ENCODE data around the gene TANK.
"Not testable (repeated sequence)": the region's sequence is repeated elsewhere in the genome, so short reads cannot be mapped to it uniquely, and the experiment has no call there.

TANK gene

DNA sequence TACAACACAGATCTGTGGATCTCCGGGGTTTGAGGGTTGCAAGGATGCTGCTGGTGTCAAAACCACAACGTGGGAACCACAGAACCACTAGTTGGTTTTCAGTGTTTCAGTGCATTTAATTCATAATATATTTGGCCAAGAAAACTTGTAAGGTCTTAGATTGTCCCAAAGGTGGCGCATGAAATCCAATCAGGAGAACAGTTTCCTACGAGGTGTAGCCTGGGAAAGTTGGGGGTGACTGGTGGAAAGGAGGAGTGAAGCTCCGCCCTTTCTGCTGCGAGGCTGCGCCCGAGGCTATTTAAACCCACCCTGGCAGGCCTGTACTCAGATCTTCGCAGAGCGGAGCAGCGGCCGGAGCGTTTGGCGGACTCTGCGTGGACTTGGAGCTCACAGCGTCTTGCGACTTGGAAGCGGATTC lies 120.7 kb downstream of the TANK start:
- H3K4me2 ChIP-seq (ENCODE audit: insufficient read depth, low read length): peak overlapping the region; percentile 51; the same call in 1 of the 2 replicates
- not testable (repeated sequence) for H3K27ac ChIP-seq (ENCODE audit: low read length); H3K27me3 ChIP-seq (ENCODE audit: insufficient read depth, low read length, poor library complexity); ATAC-seq (ENCODE audit: insufficient read depth, low read depth); H3K9ac ChIP-seq (ENCODE audit: low read depth, low read length); H3K36me3 ChIP-seq (ENCODE audit: insufficient read depth, low read length); H3K4me3 ChIP-seq (ENCODE audit: low read depth in 1 of 2, low read length in 2 of 2); H2AFZ ChIP-seq (ENCODE audit: low read depth, low read length); H3K79me2 ChIP-seq (ENCODE audit: insufficient read depth, low read length); H3K9me3 ChIP-seq (ENCODE audit: insufficient read depth, low read length, severe bottlenecking); H4K20me1 ChIP-seq (ENCODE audit: insufficient read depth, low read length)
- peaks cover 17% of the 10 kb centered on the region for H3K4me1 ChIP-seq (ENCODE audit: insufficient read depth, low read length)
- DNase-seq: peak; percentile 72
- TF ChIP-seq, protein P1, sequence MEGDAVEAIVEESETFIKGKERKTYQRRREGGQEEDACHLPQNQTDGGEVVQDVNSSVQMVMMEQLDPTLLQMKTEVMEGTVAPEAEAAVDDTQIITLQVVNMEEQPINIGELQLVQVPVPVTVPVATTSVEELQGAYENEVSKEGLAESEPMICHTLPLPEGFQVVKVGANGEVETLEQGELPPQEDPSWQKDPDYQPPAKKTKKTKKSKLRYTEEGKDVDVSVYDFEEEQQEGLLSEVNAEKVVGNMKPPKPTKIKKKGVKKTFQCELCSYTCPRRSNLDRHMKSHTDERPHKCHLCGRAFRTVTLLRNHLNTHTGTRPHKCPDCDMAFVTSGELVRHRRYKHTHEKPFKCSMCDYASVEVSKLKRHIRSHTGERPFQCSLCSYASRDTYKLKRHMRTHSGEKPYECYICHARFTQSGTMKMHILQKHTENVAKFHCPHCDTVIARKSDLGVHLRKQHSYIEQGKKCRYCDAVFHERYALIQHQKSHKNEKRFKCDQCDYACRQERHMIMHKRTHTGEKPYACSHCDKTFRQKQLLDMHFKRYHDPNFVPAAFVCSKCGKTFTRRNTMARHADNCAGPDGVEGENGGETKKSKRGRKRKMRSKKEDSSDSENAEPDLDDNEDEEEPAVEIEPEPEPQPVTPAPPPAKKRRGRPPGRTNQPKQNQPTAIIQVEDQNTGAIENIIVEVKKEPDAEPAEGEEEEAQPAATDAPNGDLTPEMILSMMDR (IDR thresholded peaks at IDR 0.05; ENCODE audit: borderline replicate concordance, extremely low read depth, low read length, poor library complexity, severe bottlenecking): peak; percentile 55

DNA sequence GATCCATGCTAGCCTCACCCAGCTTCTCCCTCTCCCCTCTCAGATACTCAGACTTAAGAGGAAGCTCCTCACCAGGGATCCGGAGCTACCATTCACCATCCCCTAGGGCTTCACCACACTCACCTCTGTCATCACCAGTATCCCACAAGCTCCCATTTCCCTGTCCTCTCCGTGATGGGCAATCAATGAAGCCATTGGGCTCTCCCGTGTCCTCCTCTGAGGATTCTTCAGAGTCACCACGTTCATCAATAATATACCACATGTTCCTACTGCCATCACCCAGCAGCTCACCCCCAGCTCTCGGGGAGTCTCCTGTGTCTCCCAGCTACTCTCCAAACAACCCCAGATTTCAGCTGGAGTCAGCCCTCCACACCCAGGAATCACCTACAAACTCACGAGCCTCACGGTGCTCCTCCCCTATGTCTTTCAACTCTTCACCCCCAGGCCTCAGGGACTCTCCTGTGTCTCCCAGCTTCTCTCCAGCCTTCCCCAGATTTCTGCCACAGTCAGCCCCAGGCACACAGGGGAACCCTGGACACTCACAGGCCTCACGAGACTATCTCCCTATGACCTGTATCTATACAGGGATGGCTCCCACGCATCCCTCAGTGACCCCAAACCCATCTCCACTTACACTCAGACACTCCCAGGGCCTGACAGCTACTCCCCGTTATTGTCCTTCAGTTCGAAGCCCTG lies 121.5 kb downstream of the TANK start:
- H3K36me3 ChIP-seq (ENCODE audit: insufficient read depth, low read length); H3K79me2 ChIP-seq (ENCODE audit: insufficient read depth, low read length); ATAC-seq (ENCODE audit: insufficient read depth, low read depth); H3K4me2 ChIP-seq (ENCODE audit: insufficient read depth, low read length); H3K4me3 ChIP-seq (ENCODE audit: low read depth in 1 of 2, low read length in 2 of 2); H3K9me3 ChIP-seq (ENCODE audit: insufficient read depth, low read length, severe bottlenecking); H3K27ac ChIP-seq (ENCODE audit: low read length); H4K20me1 ChIP-seq (ENCODE audit: insufficient read depth, low read length); H2AFZ ChIP-seq (ENCODE audit: low read depth, low read length); DNase-seq; H3K27me3 ChIP-seq (ENCODE audit: insufficient read depth, low read length, poor library complexity); H3K9ac ChIP-seq (ENCODE audit: low read depth, low read length): not testable (repeated sequence)
- peaks cover 17% of the 10 kb centered on the region for H3K4me1 ChIP-seq (ENCODE audit: insufficient read depth, low read length)

DNA sequence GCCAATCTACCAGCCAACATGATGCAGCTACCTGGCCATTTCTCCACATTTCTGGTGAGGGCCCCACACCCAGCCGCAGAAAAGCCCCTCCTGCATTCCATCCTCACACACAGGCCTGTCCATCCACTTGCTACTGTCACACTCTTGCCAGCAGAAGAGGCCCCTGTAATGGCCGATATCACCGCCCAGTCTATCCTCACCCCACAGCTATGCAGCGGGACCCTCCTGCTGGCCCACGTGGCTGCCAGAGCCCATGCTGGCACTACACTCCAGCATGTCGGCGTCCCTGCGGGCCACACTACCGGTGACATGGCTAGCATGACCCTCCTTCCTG lies 122.0 kb downstream of the TANK start:
- H3K79me2 ChIP-seq (ENCODE audit: insufficient read depth, low read length); H3K27me3 ChIP-seq (ENCODE audit: insufficient read depth, low read length, poor library complexity); DNase-seq; ATAC-seq (ENCODE audit: insufficient read depth, low read depth); H3K36me3 ChIP-seq (ENCODE audit: insufficient read depth, low read length); H2AFZ ChIP-seq (ENCODE audit: low read depth, low read length); H3K4me3 ChIP-seq (ENCODE audit: low read depth in 1 of 2, low read length in 2 of 2); H3K9ac ChIP-seq (ENCODE audit: low read depth, low read length); H4K20me1 ChIP-seq (ENCODE audit: insufficient read depth, low read length); H3K9me3 ChIP-seq (ENCODE audit: insufficient read depth, low read length, severe bottlenecking); H3K27ac ChIP-seq (ENCODE audit: low read length); H3K4me2 ChIP-seq (ENCODE audit: insufficient read depth, low read length): not testable (repeated sequence)
- H3K4me1 ChIP-seq (ENCODE audit: insufficient read depth, low read length): peaks cover 17% of the 10 kb centered on the region

DNA sequence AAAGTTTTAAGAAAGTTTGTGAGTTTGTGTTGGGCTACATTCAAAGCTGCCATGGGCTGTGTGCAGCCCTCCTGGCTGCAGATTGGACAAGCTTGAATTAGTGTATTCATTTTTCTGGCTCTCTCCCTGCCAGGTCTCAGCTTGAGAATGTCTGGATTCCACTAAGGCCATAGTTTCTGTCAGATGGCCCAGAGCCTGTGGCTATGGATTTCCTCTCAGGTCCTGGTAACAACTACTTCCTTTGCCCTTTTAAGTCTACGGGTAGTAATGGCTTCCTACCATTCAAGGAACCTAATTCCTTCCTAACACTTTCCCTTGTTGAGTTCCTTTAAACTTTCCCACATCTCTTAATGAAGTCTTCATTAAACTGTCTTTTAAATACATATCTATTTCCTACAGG lies 123.7 kb downstream of the TANK start:
- no peak for TF ChIP-seq EZH2 (IDR thresholded peaks at IDR 0.05; ENCODE audit: borderline replicate concordance, low read depth, low read length, severe bottlenecking)
- TF ChIP-seq, protein P1 (IDR thresholded peaks at IDR 0.05; ENCODE audit: borderline replicate concordance, extremely low read depth, low read length, poor library complexity, severe bottlenecking): no peak
- no peak for ATAC-seq (ENCODE audit: insufficient read depth, low read depth)
- no peak overlapping the region for H3K27ac ChIP-seq (ENCODE audit: low read length)
- no peak for DNase-seq
- H3K9me3 ChIP-seq (ENCODE audit: insufficient read depth, low read length, severe bottlenecking): peaks cover 2% of the 10 kb centered on the region
- no peaks in the 10 kb centered on the region for H3K27me3 ChIP-seq (ENCODE audit: insufficient read depth, low read length, poor library complexity)
- no peaks in the 10 kb centered on the region for H3K36me3 ChIP-seq (ENCODE audit: insufficient read depth, low read length)
- no peak overlapping the region for H3K9ac ChIP-seq (ENCODE audit: low read depth, low read length)
- H3K4me3 ChIP-seq (ENCODE audit: low read depth in 1 of 2, low read length in 2 of 2): no peak overlapping the region
- H3K79me2 ChIP-seq (ENCODE audit: insufficient read depth, low read length): no peaks in the 10 kb centered on the region
- 0 out of 2 replicates have a peak, but pooled peaks cover 3% of the 10 kb centered on the region for H4K20me1 ChIP-seq (ENCODE audit: insufficient read depth, low read length)
- H3K4me2 ChIP-seq (ENCODE audit: insufficient read depth, low read length): no peak overlapping the region
- no peak overlapping the region for H2AFZ ChIP-seq (ENCODE audit: low read depth, low read length)
- peaks cover 17% of the 10 kb centered on the region for H3K4me1 ChIP-seq (ENCODE audit: insufficient read depth, low read length)
